Stimulated activated CD4-positive, alpha-beta T cell treated with anti-CD3 and anti-CD28 coated beads, Interleukin-2, amount 100 ng/mL, for 24 hours (primary cell): ENCODE results near the gene LPAR3.
A peak's percentile ranks its signal among the peaks of the same experiment; 100 is the strongest.

Source experiments
- DNase-seq, 2 donors: peaks; one replicate each; pipeline ENCODE4 v3.0.0-alpha.2; 2020

Gene LPAR3

GRCh38 chr1:84855691-84856630 is 37.0 kb downstream of the LPAR3 start:
- DNase-seq: no peak

- DNase-seq: no peak
These were observed 37.8 kb downstream of the LPAR3 start for GRCh38 chr1:84855168-84855567.

- DNase-seq: peak in 1 of 2 donors; percentile 38
These were observed 39.0 kb downstream of the LPAR3 start for GRCh38 chr1:84853741-84854721.

- DNase-seq: no peak
These were observed 41.2 kb downstream of the LPAR3 start for GRCh38 chr1:84851839-84852238.

GRCh38 chr1:84849357-84849975 is 43.5 kb downstream of the LPAR3 start:
- no peak for DNase-seq

GRCh38 chr1:84847253-84848250 is 45.5 kb downstream of the LPAR3 start:
- no peak for DNase-seq

- DNase-seq: no peak
These were observed 46.6 kb downstream of the LPAR3 start for GRCh38 chr1:84846387-84846786.

- DNase-seq: no peak
These were observed 47.6 kb downstream of the LPAR3 start for GRCh38 chr1:84845357-84845756.

GRCh38 chr1:84844094-84844493 is 48.9 kb downstream of the LPAR3 start:
- DNase-seq: no peak

- no peak for DNase-seq
These were observed 50.2 kb downstream of the LPAR3 start for GRCh38 chr1:84842748-84843231.

- DNase-seq: no peak
These were observed 51.0 kb downstream of the LPAR3 start for GRCh38 chr1:84841971-84842370.

- DNase-seq: no peak
These were observed 52.7 kb downstream of the LPAR3 start for GRCh38 chr1:84840346-84840745.

GRCh38 chr1:84839544-84839943 is 53.5 kb downstream of the LPAR3 start:
- DNase-seq: no peak

GRCh38 chr1:84836145-84836544 is 56.9 kb downstream of the LPAR3 start:
- DNase-seq: no peak

GRCh38 chr1:84835169-84835568 is 57.8 kb downstream of the LPAR3 start:
- DNase-seq: no peak

GRCh38 chr1:84834419-84835064 is 58.5 kb downstream of the LPAR3 start:
- DNase-seq: no peak

- no peak for DNase-seq
These were observed 59.8 kb downstream of the LPAR3 start for GRCh38 chr1:84833194-84833593.

- no peak for DNase-seq
These were observed 62.9 kb downstream of the LPAR3 start for GRCh38 chr1:84830136-84830535.

GRCh38 chr1:84827976-84828375 is 65.0 kb downstream of the LPAR3 start:
- DNase-seq: no peak

- no peak for DNase-seq
These were observed 65.5 kb downstream of the LPAR3 start for GRCh38 chr1:84827555-84827954.

- DNase-seq: no peak
These were observed 67.8 kb downstream of the LPAR3 start for GRCh38 chr1:84825161-84825560.
